Dedifferentiated amniotic fluid mesenchymal stem cell (primary cell): ENCODE data around the gene CCNE1.
"Not testable (repeated sequence)": the region's sequence is repeated elsewhere in the genome, so short reads cannot be mapped to it uniquely, and the experiment has no call there.

ENCODE experiments used
- DNase-seq: peaks from one replicate; pipeline ENCODE4 v3.0.0-alpha.2; 2016; ENCODE audit errors: extremely low spot score

The CCNE1 gene

DNA sequence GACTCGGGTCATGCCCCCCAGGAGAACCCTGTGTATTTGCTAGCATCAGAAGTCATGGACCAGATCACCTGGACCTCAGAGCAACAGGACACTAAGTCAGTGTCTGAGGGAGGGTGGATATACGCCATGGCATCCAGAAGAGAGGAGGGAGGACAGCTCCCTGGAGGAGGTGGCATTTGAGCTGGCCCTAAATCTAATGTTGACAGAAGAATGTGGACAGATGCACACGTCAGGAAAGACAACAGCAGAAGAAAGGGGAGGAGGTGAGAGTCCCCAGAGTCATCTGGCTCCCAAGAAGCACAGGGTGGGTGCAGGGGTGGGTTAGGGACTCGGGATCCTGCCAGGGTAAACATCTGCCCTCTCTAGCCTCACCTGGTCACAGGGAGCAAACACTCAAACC lies 24.5 kb upstream of the CCNE1 start:
- no peak for DNase-seq

DNA sequence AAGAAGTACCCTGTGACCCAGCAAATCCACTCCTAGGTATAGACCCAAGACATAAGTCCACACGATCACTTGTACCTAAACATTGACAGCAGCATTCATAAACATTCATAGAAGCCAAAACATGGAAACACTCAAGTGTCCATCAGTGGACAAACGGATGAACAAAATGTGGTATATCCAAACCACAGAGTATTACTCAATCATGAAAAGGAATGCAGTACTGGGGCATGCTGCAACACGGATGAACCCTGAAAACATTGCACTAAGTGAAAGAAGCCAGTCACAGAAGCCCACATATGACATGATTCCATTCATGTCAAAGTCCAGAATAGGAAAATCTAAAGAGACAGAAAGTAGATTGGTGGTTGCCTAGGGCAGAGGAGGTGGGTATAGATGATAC lies 22.8 kb upstream of the CCNE1 start:
- DNase-seq = no peak

DNA sequence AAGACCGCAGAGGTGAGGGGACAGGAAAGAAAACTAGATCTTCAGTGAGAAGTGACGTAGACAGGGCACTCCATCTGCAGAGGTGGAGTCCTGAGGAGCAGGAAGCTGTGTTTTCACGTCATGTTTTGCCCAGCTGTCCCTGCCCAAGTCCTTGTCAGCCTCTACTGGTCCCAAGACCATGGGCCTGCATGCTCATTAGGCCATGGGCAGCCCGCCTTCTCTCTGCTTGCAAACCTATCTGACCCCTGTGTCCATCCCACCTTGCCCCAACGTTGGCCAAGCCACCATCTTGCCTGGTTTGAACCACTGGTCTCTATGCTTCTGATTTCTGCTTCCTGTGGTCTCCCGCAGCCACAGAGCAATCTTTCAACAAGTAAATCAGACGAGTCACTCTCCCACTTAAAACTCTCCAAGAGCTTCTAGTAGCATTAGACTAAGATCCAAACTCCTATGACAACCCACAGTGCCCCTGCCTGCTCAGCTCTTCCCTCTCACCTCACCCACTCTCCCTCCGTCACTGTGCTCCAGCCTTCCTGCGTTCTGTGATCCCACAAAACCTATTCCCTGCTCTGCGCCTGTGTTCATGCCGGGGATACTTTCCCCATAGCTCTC lies 18.6 kb upstream of the CCNE1 start:
- no peak for DNase-seq

DNA sequence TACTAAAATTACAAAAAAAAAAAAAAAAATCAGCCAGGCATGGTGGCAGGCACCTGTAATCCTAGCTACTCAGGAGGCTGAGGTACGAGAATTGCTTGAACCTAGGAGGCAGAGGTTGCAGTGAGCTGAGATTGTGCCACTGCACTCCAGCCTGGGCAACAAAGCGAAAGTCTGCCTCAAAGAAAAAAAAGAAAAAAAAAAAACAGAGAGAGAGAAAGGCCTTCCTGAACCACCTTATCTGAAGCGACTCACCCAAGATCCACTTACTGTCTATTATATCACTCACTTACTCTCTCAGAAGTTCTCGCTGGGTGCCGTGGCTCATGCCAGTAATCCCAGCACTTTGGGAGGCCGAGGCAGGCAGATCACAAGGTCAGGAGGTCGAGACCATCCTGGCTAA lies 17.3 kb upstream of the CCNE1 start:
- DNase-seq = not testable (repeated sequence)

DNA sequence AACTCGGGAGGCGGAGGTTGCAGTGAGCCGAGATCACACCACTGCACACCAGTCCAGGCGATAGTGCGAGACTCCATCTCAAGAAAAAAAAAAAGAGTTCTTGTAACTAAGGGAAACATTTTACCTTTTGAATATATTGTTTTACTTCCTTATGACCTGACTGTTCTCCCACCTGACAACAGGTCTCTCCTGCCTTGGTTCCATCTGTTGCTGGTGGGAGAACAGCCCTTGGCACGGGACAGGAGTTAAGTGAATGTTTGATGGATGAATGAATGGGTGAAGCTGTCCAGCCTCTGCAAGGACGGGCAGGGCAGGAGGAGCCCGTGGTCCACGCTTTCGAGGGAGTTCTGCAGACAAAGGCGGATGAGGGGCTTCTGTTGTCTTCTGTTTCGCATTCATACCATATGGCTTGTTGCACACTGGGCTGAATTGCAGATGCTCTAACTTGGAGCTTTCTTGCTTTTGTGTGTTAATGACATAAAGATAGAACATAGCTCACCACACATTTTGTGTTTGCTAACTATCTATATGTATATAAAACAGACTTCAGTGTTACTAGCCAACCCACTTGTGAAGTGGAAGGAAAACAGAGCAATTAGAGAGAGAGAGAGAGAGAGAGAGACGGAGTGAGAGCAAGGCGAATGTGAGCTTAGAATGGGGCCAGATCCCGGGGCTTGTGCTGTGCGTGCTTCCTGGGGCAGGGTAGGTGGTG lies 16.2 kb upstream of the CCNE1 start:
- no peak for DNase-seq

DNA sequence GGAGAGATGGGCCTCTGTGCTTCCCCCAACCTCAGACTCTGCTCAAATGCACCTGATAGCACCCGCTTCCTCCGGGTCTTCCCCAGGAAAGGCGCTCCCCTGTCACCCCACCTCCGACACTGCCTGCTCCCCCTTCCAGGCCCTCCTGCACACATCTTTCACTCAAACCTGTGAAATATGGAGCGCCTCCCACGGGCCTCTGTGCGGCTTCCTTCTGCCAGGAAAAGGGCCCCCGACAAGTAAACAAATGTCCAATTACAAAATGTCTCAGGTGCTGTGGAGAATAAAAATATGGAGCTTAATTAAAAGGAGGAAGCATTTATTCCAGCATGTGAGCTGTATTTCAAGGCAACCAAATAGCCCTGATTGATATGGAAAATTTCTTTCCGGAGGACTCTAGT lies 15.6 kb upstream of the CCNE1 start:
- no peak for DNase-seq

DNA sequence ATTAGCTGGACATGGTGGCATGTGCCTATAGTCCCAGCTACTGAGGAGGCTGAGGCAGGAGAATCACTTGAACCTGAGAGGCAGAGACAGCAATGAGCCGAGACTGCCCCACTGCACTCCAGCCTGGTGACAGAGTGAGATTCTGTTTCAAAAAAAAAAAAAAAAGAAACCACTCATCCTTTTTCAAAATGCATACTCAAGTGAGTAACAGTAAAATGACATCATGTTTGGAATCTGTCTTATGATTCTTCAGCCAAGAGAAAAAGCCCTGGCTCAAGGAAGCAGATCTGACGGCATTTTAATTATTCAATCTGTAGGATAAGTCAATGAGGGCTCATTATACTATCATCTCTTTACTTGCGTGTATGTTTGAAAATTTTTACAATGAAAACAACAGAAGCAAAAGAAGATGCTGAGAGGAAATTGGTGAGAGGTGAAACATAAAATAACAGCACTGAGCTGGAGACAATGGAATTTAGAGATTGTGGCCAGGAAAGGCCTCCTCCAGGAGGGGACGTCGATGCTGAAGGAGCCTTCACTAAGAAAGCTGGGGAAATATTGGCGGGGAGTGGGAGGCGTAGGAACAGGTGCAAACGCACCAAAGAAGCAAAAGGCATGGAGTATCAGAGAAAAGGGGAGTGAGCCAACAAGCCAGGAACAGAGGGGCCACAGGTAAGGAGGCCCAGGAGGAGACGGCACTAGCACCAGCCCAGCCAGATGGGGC lies 12.9 kb upstream of the CCNE1 start:
- peak; percentile 48 for DNase-seq

DNA sequence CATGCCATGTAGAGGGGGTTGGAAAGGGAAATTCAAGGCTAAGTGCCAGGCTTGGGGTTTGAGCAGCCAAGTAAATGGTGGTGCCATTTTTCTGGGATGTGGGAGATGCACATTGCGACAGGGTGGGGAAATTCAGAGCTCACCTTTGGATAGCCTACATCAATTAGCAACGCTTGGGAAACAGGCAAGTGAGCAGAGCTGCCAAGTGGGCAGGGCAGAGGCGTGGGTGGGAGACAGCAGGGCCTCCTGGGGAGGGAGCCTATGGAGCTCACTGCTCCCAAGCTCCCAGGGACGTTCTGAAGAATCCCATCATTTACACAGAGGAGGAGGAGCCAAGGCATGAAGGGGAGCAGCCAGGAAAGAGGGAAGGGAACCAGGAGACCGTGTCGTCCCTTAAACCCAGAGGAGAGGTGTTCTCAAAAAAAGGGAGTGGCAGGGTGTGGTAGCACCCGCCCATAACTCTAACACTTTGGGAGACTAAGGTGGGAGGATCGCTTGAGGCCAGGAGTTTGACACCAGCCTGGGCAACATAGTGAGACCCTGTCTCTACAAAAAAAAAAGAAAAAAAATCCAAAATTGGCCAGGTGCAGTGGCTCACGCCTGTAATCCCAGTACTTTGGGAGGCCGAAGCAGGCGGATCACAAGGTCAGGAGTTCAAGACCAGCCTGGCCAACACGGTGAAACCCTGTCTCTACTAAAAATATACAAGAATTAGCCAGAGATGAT lies 11.5 kb upstream of the CCNE1 start:
- DNase-seq = no peak

DNA sequence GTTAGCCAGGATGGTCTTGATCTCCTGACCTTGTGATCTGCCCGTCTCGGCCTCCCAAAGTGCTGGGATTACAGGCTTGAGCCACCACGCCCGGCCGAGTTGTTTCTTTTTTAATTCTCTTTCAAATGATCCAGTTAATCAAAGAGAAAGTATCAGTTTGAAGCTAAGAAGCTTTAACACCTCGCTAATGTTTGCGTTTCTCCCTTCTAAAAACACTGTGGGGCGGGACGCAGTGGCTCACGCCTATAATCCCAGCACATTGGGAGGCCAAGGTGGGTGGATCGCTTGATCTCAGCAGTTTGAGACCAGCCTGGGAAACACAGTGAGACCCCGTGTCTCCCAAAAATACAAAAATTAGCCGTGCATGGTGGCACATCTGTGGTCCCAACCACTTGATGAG lies 7.8 kb upstream of the CCNE1 start:
- not testable (repeated sequence) for DNase-seq

DNA sequence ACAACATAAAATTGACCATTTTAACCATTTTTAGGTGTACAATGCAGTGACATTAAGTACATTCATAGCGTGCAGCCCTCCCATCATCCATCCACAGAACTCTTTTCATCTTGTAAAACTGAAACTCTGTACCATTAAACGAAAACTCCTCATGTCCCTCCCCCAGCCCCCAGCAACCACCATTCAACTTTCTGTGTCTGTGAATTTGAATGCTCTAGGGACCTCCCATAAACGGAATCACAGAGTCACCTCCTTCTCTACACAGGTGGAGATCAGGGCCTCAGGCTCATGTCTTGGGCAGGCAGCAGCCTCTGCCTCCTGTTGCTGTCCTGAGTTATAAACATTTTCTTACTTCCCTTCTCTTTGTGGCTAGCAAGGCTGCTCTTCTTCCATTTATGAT lies 7.3 kb upstream of the CCNE1 start:
- DNase-seq = no peak

DNA sequence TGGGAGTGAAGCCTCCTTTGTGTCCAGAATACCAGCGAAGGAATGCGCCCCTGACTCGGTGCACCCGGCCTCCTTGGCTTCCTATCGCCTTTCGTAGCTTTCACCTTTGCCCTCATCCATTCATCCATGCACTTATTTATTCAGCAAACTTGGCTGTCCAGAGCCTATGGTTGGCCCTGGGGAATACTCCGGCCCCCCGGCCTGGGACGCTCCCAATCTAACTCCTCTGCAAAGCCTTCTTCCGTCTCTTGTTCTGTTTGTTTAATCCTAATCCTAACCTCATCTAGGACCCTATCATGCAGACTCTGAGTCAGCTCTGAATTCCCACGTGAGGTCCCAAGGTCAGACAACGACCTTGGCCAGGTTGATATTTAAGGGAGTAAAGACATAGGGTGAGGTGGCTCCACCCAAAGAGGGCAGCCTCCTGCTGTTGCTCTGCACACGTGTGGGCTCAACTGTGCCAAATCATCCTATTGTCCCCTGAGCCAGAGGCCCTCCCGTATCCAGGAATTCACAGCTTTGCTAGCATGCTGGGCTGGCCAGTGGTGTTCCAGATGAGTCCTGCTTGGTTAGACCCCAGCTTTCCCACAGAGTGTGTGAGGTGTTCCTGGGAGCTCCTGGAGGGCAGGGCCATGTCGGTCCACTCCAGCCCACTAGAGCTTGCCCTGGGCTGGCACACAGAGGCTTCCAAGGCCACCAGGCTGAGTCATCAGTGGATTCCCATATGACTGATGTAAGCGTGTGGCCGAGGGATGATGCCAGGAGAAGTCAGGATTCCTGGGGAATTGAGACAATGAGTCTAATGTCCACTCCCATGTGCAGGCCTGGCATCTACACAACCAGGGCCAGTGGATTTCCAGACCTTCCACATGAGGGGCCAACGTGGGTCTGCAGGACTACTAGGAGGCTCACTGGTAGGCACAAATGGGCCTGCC lies 6.5 kb upstream of the CCNE1 start:
- no peak for DNase-seq

DNA sequence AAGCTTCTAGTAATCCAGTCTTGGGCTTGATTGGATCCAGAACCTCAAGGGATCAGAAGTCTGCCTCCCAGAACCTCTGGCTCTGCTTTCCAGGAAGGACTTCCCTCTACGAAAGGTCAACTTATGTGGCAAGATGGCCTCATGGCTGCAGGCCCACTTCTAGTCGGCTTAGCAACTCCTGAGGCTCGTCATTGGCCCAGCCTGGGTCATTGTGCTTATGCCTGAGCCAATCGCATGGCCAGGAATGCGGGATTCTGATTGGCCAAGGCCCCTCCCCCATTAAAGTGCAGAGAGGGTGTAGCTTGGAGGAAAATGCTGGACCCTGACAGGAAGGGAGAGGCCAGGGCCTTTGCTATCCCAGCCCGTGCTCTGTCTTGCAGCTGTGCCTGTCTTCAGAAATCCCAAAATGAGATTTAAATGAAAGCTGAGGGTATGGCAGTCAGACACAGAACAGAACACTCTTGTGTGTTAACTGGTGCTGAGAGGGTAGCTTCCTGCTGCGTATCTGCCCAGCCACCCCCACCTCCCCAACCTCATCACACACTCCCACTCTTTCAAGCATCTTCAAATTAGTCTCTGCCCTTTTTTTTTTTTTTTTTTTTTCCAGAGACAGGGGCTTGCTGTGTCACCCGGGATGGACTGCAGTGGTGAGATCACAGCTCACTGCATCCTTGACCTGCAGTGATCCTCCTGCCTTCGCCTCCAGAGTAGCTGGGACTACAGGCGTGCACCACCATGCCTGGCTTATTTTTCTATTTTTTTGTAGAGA lies 5.5 kb upstream of the CCNE1 start:
- DNase-seq = no peak

DNA sequence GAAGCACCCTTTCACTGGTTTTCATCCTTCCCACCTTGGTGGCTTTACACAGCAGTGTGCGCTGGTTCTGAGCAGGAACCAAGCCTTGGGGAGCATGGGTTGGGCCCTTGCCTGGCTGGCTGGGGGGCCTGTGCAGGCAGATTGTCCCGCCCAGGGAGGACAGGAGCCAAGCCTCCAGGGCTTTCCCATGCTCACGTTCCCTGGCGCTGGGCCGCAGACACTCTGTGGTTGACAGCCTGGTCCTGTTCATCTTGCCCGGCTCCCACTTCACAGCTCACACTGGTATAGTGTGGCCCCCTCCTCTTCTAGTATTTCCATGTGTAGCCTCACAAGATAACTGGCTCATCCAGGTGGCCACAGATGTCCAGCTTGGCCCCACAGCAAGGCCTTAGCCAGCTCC lies 4.6 kb upstream of the CCNE1 start:
- no peak for DNase-seq

DNA sequence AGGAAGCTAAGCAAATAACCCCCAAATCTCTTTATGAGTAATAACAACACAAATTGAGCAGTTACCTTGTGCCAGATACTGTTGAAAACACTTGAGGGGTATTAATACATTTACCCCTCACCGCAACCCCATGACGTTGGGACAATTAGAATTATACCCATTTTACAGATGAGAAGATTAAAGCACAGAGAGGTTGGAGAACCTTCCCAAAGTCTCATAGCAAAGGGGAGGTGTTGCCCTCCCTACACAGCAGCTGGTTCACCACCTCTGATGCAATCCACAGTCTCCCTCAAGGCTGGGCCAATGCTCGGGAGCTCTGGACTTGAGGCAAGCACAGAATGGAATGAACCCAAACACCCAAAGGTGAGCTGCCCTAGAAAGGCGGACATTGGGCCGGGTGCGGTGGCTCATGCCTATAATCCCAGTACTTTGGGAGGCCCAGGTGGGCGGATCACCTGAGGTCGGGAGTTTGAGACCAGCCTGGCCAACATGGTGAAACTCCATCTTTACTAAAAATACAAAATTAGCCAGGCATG lies 3.9 kb upstream of the CCNE1 start:
- no peak for DNase-seq

DNA sequence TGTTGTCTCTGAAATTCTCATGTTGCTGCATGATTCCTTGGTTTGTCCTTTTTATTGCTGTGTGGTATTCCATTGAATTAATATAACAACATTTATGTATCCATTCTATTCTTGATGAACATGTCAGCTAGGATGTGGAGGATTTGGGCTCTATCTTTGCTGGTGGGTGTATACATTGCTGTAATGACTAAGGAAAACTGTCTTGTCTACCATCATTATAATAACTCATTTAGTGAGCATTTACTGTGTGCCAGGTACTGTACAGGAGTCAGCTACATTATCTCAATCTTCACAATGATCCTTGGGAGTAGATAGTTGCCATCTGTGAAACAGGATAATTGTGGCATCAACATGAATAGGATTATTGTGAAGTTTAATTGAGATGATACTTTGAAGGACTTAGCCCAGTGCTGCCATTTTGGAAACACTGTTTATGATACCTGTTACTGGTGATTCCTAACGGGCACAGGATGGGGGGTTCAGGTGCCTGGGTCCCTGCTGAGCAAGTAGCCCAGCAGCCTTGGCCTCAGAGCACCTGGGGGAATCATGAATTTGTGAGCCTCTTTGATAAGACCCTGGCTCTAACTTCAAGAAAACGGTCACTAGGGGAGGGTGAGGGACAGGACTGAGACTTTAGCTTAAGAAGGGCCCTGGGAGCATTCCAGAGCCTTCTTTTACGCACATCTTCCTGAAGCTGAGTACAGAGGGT lies 1.8 kb upstream of the CCNE1 start:
- DNase-seq = no peak

DNA sequence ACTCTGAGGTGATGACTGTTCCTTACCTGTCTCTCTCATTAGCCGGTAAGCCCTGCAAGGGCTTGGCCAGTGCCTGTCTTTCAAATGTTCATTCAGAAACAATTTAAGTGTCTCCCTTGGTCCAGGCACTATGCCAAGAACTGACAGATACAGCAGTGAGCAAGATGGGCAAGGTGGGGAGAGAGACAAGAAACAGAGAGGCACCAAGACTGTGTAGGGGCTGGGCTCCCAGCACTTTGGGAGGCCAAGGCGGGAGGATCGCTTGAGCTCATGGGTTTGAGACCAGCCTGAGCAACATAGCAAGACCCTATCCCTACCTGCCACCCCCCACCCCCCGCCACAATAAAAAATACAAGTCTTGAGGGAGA lies 1.3 kb upstream of the CCNE1 start:
- DNase-seq = no peak

DNA sequence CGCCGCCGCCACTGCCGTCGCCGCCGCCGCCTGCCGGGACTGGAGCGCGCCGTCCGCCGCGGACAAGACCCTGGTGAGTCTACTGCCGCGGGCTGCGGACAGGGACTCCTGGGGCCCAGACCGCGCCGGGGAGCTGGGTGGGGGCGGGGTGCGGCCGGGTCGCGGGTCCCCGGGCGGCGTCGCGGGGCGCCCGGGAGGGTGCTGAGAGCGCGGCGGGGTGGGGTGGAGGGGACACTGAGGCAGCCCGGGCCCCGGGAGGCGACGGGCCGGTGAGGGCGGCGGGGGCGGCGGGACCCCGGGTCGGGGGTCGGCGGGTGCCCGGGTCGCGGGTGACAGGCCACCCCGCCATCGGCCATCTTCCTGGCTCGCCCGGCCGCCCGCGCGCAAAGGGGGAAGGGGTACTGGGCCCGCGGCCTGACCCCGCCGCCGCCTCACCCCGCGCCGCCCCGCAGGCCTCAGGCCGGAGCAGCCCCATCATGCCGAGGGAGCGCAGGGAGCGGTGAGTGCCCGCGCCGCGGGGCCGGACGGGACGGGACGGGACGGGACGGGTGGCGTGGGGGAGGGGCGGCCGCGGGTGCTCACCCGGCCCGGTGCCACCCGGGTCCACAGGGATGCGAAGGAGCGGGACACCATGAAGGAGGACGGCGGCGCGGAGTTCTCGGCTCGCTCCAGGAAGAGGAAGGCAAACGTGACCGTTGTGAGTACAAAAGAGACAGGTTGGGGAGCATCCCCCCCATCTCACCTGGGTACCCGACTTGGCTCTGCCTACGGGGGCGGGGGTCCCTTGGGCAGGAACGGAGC lies 489 bp downstream of the CCNE1 start:
- no peak for DNase-seq

DNA sequence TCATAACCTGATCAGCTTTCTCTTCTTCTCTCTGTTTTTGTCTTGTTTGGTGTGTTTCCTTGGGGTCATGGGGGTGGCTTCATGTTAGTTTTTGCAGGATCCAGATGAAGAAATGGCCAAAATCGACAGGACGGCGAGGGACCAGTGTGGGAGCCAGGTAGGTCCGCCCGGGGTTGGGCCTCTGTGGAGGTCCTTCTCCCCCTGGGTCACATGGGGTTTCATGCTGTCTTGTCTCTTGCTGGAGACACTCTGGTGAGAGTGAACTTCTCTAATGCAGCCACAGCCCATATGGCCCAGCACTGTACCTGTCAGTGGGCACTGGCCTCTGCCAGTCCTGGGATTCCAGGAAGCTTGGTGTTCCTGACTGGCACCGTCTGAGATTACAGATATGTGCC lies 1.1 kb downstream of the CCNE1 start:
- DNase-seq = no peak

DNA sequence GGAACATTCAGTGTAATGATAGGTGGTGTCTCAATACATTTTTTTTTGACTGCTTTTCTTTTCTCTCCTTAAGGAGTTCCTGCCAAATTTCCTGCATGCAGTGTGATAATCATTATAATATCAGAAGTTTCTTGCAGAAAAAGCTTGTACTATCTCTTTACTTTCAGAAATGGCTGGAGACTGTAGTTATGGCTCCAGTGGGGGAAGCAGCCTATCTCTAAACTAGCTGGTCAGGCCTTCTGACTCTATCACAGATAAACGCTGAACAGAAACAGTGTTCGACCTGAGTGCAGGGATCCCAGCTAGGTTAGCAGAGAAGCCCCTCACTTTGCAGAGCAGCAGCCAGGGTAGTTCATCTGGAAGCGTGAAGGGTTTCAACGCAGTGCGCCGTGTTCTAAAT lies 1.9 kb downstream of the CCNE1 start:
- DNase-seq = no peak
